Measurements from ENCODE around the gene TIFAB. TPM values are rescaled to one million over a fixed set of nuclear protein-coding genes. Genes with fewer than 3 reads are reported as not detected.

TIFAB gene
- total RNA-seq, 2 experiments from 2014 or later: 0.11 TPM; not detected in 1

DNA sequence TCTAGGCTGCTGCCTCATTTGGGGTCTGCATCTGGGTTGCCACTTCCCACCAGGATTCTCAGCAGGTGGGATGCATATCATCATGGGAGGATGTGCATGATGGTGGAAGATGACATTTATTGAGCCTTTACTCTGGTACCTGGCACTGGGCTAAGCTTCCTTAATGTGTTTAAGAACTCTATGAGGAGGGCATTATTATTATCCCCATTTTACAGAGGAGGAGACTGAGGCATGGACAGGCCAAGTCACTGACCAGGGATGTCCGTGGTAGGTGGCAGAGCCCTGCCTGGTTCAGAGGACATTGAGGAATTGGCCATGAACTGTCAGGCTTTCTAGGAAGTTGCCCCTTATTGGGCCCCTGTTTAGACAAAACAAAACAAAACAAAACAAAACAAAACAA is 31.1 kb upstream of the TIFAB start:
- POLR2A ChIA-PET: no interaction called here

DNA sequence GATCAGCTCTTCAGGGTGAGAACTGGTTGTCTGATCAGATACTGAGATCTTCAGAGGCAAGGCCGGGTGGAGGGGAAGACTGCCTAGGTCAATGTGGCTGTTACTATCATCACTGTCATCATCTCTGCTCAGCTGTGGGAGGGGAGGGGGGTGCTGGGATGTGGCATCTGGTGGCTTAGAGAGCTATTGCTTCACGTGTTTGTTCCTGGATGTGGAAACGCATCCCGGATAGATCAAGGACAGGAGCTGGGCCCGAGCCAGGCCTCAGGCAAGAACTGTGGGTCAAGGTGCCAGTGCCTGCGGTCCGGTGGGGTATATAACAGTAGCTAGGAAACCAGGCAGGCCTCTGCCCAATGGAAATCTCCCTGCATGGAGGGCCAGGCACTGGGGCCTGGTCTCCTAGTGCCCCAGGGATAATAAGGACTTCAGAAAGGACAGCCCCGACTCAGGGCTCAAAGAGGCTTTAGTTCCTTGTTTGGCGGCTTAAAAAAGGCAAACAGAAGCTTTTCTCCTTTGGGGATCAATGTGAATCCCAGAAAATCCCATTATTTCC is 30.3 kb upstream of the TIFAB start:
- peaks cover 0 to 7% of the 10 kb centered on the region in 2 experiments for H3K9me3 ChIP-seq (ENCODE audit: control insufficient read depth in 1 of 2, insufficient read depth in 1 of 2, low read length in 2 of 2)
- POLR2A ChIA-PET: no interaction called here
- Mint-ChIP-seq H3K27ac (no peak overlapping the region), H3K36me3 (ENCODE audit: low read depth) (no peaks in the 10 kb centered on the region), H3K4me1 (ENCODE audit: low read depth) (no peaks in the 10 kb centered on the region), H3K4me3 (no peak overlapping the region), H3K9me3 (no peaks in the 10 kb centered on the region), H3K27me3 (peaks cover 49% of the 10 kb centered on the region)
- H3K4me3 ChIP-seq (ENCODE audit: low read length): no peak overlapping the region
- no peaks in the 10 kb centered on the region for H3K36me3 ChIP-seq (ENCODE audit: insufficient read depth, low read length)
- no peak for ATAC-seq (ENCODE audit: poor library complexity)
- CTCF ChIA-PET: no interaction called here
- intact Hi-C loops (cut with DNase I, micrococcal nuclease): no loop called here
- H3K4me1 ChIP-seq (ENCODE audit: insufficient read depth, low read length): no peaks in the 10 kb centered on the region
- DNase-seq: no peak
- H3K27ac ChIP-seq (ENCODE audit: low read depth in 1 of 2, low read length in 2 of 2): no peak overlapping the region
- TF ChIP-seq, protein P1, sequence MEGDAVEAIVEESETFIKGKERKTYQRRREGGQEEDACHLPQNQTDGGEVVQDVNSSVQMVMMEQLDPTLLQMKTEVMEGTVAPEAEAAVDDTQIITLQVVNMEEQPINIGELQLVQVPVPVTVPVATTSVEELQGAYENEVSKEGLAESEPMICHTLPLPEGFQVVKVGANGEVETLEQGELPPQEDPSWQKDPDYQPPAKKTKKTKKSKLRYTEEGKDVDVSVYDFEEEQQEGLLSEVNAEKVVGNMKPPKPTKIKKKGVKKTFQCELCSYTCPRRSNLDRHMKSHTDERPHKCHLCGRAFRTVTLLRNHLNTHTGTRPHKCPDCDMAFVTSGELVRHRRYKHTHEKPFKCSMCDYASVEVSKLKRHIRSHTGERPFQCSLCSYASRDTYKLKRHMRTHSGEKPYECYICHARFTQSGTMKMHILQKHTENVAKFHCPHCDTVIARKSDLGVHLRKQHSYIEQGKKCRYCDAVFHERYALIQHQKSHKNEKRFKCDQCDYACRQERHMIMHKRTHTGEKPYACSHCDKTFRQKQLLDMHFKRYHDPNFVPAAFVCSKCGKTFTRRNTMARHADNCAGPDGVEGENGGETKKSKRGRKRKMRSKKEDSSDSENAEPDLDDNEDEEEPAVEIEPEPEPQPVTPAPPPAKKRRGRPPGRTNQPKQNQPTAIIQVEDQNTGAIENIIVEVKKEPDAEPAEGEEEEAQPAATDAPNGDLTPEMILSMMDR (IDR thresholded peaks at IDR 0.05): no peak
- H3K27me3 ChIP-seq (ENCODE audit: control insufficient read depth in 1 of 2, insufficient read depth in 2 of 2, low read length in 2 of 2): peaks cover 11 to 24% of the 10 kb centered on the region in 2 experiments

More for the DNA sequence above, 31.1 kb upstream of the TIFAB start:
- H3K4me3 Mint-ChIP-seq: no peak overlapping the region
- ATAC-seq (ENCODE audit: poor library complexity): no peak
- no peaks in the 10 kb centered on the region for H3K36me3 Mint-ChIP-seq (ENCODE audit: low read depth)
- Histone ChIP-seq H3K36me3 (ENCODE audit: insufficient read depth, low read length) (no peaks in the 10 kb centered on the region), H3K4me3 (ENCODE audit: low read length) (no peak overlapping the region), H3K27me3 (ENCODE audit: control insufficient read depth in 1 of 2, insufficient read depth in 2 of 2, low read length in 2 of 2) (peaks cover 19 to 30% of the 10 kb centered on the region in 2 experiments), H3K27ac (ENCODE audit: low read depth in 1 of 2, low read length in 2 of 2) (no peak overlapping the region), H3K9me3 (ENCODE audit: control insufficient read depth in 1 of 2, insufficient read depth in 1 of 2, low read length in 2 of 2) (peaks cover 0 to 3% of the 10 kb centered on the region in 2 experiments), H3K4me1 (ENCODE audit: insufficient read depth, low read length) (no peaks in the 10 kb centered on the region)
- intact Hi-C loops (cut with DNase I, micrococcal nuclease): no loop called here
- no peak overlapping the region for H3K27ac Mint-ChIP-seq
- H3K4me1 Mint-ChIP-seq (ENCODE audit: low read depth): peaks cover 1% of the 10 kb centered on the region
- TF ChIP-seq, protein P1 (IDR thresholded peaks at IDR 0.05): no peak
- CTCF ChIA-PET: no interaction called here
- H3K9me3 Mint-ChIP-seq: no peaks in the 10 kb centered on the region
- no peak for DNase-seq
- peaks cover 53% of the 10 kb centered on the region for H3K27me3 Mint-ChIP-seq

DNA sequence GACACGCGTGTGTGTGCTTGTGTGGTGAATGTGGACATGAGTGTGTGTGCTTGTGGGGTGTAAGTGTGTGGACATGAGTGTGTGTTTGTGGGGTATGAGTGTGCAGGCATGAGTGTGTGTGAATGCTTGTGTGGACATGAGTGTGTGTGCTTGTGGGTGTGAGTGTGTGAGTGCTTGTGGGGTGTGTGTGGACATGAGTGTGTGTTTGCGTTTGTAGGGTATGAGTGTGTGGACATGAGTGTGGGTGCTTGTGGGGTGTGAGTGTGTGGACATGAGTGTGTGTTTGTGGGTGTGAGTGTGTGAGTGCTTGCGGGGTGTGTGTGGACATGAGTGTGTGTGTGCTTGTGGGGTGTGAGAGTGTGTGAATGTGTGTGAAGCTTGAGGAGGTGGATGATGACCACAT is 29.8 kb upstream of the TIFAB start:
- H3K27ac ChIP-seq (ENCODE audit: low read depth in 1 of 2, low read length in 2 of 2): no peak overlapping the region
- H3K36me3 Mint-ChIP-seq (ENCODE audit: low read depth): no peaks in the 10 kb centered on the region
- H3K27ac Mint-ChIP-seq: no peak overlapping the region
- H3K4me1 Mint-ChIP-seq (ENCODE audit: low read depth): no peaks in the 10 kb centered on the region
- peaks cover 46% of the 10 kb centered on the region for H3K27me3 Mint-ChIP-seq
- ATAC-seq (ENCODE audit: poor library complexity): no peak
- H3K4me3 Mint-ChIP-seq: no peak overlapping the region
- CTCF ChIA-PET: no interaction called here
- TF ChIP-seq, protein P1 (IDR thresholded peaks at IDR 0.05): no peak
- POLR2A ChIA-PET: no interaction called here
- intact Hi-C loops (cut with DNase I, micrococcal nuclease): no loop called here
- no peaks in the 10 kb centered on the region for H3K36me3 ChIP-seq (ENCODE audit: insufficient read depth, low read length)
- H3K27me3 ChIP-seq (ENCODE audit: control insufficient read depth in 1 of 2, insufficient read depth in 2 of 2, low read length in 2 of 2): peaks cover 5 to 20% of the 10 kb centered on the region in 2 experiments
- H3K4me1 ChIP-seq (ENCODE audit: insufficient read depth, low read length): no peaks in the 10 kb centered on the region
- DNase-seq: no peak
- peaks cover 0 to 8% of the 10 kb centered on the region in 2 experiments for H3K9me3 ChIP-seq (ENCODE audit: control insufficient read depth in 1 of 2, insufficient read depth in 1 of 2, low read length in 2 of 2)
- no peaks in the 10 kb centered on the region for H3K9me3 Mint-ChIP-seq
- no peak overlapping the region for H3K4me3 ChIP-seq (ENCODE audit: low read length)
